GM12892 (cell line): ENCODE measurements around the gene SGCD.

Experiments
- POLR2A ChIP-seq: IDR thresholded peaks from 2 replicates; pipeline ENCODE4 v1.6.1; 2011; ENCODE audit warnings: low read depth, low read length, control low read depth
- POLR2AphosphoS5 ChIP-seq: IDR thresholded peaks from 2 replicates; pipeline ENCODE4 v1.6.1; 2011; ENCODE audit warnings: low read depth, low read length, control low read depth

- TF ChIP-seq POLR2AphosphoS5 (no peak), POLR2A (no peak)
These were observed 364.6 kb downstream of the SGCD start for GRCh38 chr5:156691572-156691971.
